Right lung (tissue), 10 donors: ENCODE measurements around the gene PJA2. TPM values are rescaled to one million over a fixed set of nuclear protein-coding genes. Genes with fewer than 3 reads are reported as not detected.
"Not testable (repeated sequence)": the region's sequence is repeated elsewhere in the genome, so short reads cannot be mapped to it uniquely, and the experiment has no call there.

Experiments used
- DNase-seq, 2 donors: peaks; one replicate each; pipeline ENCODE4 v3.0.0-alpha.2; 2013
- long read RNA-seq, 8 donors: transcript quantifications; one replicate each; lab custom pipeline, GENCODE V29; 2026
- polyA plus RNA-seq, 5 donors: library from polyadenylated mRNA; unstranded; fragments of 120-200 nt; gene quantifications; one replicate each; pipeline versions ENCODE4 v1.2.1 to v1.2.3, GENCODE V29; 2013; ENCODE audit warnings: inconsistent platforms in 1 of 5, low replicate concordance in 1 of 5; ENCODE audit not compliant: insufficient read length in 5 of 5, insufficient read depth in 1 of 5

The PJA2 gene
- polyA plus RNA-seq, result 100 to 1,000 TPM; 103 to 148 (median 142) TPM
- long read RNA-seq, donor 1, full-length matches to known transcripts, result 29 of 66 reads
- long read RNA-seq, donor 1, partial matches to known transcripts, result 37 of 66 reads
- long read RNA-seq, donor 1, other reads (novel, unspliced or antisense), result 0 of 66 reads
- long read RNA-seq, donor 2, full-length matches to known transcripts, result 14 of 22 reads
- long read RNA-seq, donor 2, partial matches to known transcripts, result 8 of 22 reads
- long read RNA-seq, donor 2, other reads (novel, unspliced or antisense), result 0 of 22 reads
- long read RNA-seq, donor 3, full-length matches to known transcripts, result 21 of 43 reads
- long read RNA-seq, donor 3, partial matches to known transcripts, result 22 of 43 reads
- long read RNA-seq, donor 3, other reads (novel, unspliced or antisense), result 0 of 43 reads
- long read RNA-seq, donor 4, full-length matches to known transcripts, result 24 of 117 reads
- long read RNA-seq, donor 4, partial matches to known transcripts, result 93 of 117 reads
- long read RNA-seq, donor 4, other reads (novel, unspliced or antisense), result 0 of 117 reads
- long read RNA-seq, donor 5, full-length matches to known transcripts, result 20 of 81 reads
- long read RNA-seq, donor 5, partial matches to known transcripts, result 61 of 81 reads
- long read RNA-seq, donor 5, other reads (novel, unspliced or antisense), result 0 of 81 reads
- long read RNA-seq, donor 6, full-length matches to known transcripts, result 20 of 66 reads
- long read RNA-seq, donor 6, partial matches to known transcripts, result 46 of 66 reads
- long read RNA-seq, donor 6, other reads (novel, unspliced or antisense), result 0 of 66 reads
- long read RNA-seq, donor 7, full-length matches to known transcripts, result 27 of 58 reads
- long read RNA-seq, donor 7, partial matches to known transcripts, result 31 of 58 reads
- long read RNA-seq, donor 7, other reads (novel, unspliced or antisense), result 0 of 58 reads
- long read RNA-seq, donor 8, full-length matches to known transcripts, result 11 of 19 reads
- long read RNA-seq, donor 8, partial matches to known transcripts, result 8 of 19 reads
- long read RNA-seq, donor 8, other reads (novel, unspliced or antisense), result 0 of 19 reads

GRCh38 chr5:109409844-109410388 lies at the start of gene PJA2:
Gene PJA2 (minus strand): TSS chr5:109409974. CDS start chr5:109383433, 26,541 bp downstream.
- DNase-seq, result peak; percentile 99

GRCh38 chr5:109455598-109456096 lies 45.9 kb upstream of the PJA2 start:
- peak; percentile 52 to 55 for DNase-seq

GRCh38 chr5:109454731-109455505 lies 45.1 kb upstream of the PJA2 start:
- no peak for DNase-seq

GRCh38 chr5:109453251-109453650 lies 43.5 kb upstream of the PJA2 start:
- DNase-seq, result no peak

GRCh38 chr5:109452661-109453060 lies 42.9 kb upstream of the PJA2 start:
- no peak for DNase-seq

GRCh38 chr5:109451146-109451545 lies 41.4 kb upstream of the PJA2 start:
- DNase-seq, result no peak

GRCh38 chr5:109450129-109450877 lies 40.5 kb upstream of the PJA2 start:
- DNase-seq, result no peak

- no peak for DNase-seq
Observed at GRCh38 chr5:109448838-109449237, 39.1 kb upstream of the PJA2 start.

- no peak for DNase-seq
Observed at GRCh38 chr5:109439590-109439989, 29.8 kb upstream of the PJA2 start.

GRCh38 chr5:109426075-109426474 lies 16.3 kb upstream of the PJA2 start:
- DNase-seq, result no peak

GRCh38 chr5:109425521-109425920 lies 15.7 kb upstream of the PJA2 start:
- not testable (repeated sequence) for DNase-seq

- no peak for DNase-seq
Observed at GRCh38 chr5:109421956-109422355, 12.2 kb upstream of the PJA2 start.

- no peak for DNase-seq
Observed at GRCh38 chr5:109418712-109419352, 9.1 kb upstream of the PJA2 start.

- DNase-seq, result no peak
Observed at GRCh38 chr5:109416882-109417281, 7.1 kb upstream of the PJA2 start.

- DNase-seq, result not testable (repeated sequence)
Observed at GRCh38 chr5:109413921-109414461, 4.2 kb upstream of the PJA2 start.

- peak; percentile 31 to 35 for DNase-seq
Observed at GRCh38 chr5:109413458-109413857, 3.7 kb upstream of the PJA2 start.

- no peak for DNase-seq
Observed at GRCh38 chr5:109412981-109413402, 3.2 kb upstream of the PJA2 start.

GRCh38 chr5:109411627-109412026 lies 1.9 kb upstream of the PJA2 start:
- no peak for DNase-seq

GRCh38 chr5:109411149-109411514 lies 1.4 kb upstream of the PJA2 start:
- no peak for DNase-seq
